IPS-20b (cell line): ENCODE data around the gene HTR3B.
"Not testable (repeated sequence)": the region's sequence is repeated elsewhere in the genome, so short reads cannot be mapped to it uniquely, and the experiment has no call there.

Experiments used
- H3K27ac ChIP-seq: one replicate; pipeline ENCODE4 v1.5.1; 2013; ENCODE audit warnings: low read length
- H3K27me3 ChIP-seq: 2 replicates; pipeline ENCODE4 v1.6.1; 2013; ENCODE audit warnings: mild to moderate bottlenecking, low read length, inconsistent platforms; ENCODE audit not compliant: insufficient read depth
- H3K36me3 ChIP-seq: 2 replicates; pipeline ENCODE4 v1.6.1; 2013; ENCODE audit warnings: low read depth, mild to moderate bottlenecking, inconsistent platforms, low read length, moderate library complexity; ENCODE audit not compliant: insufficient read depth
- H3K4me1 ChIP-seq: 2 replicates; pipeline ENCODE4 v1.6.1; 2013; ENCODE audit warnings: mild to moderate bottlenecking, control low read depth, inconsistent platforms, low read length, moderate library complexity; ENCODE audit not compliant: insufficient read depth
- H3K4me3 ChIP-seq: 2 replicates; pipeline ENCODE4 v1.5.1; 2013; ENCODE audit warnings: mild to moderate bottlenecking, low read length, inconsistent platforms
- H3K9ac ChIP-seq: 2 replicates; pipeline ENCODE4 v1.6.1; 2013; ENCODE audit warnings: low read depth, mild to moderate bottlenecking, inconsistent platforms, low read length, moderate library complexity
- H3K9me3 ChIP-seq: 2 replicates; pipeline ENCODE4 v1.6.1; 2013; ENCODE audit warnings: mild to moderate bottlenecking, low read depth, low read length, inconsistent platforms; ENCODE audit not compliant: insufficient read depth

HTR3B gene

DNA sequence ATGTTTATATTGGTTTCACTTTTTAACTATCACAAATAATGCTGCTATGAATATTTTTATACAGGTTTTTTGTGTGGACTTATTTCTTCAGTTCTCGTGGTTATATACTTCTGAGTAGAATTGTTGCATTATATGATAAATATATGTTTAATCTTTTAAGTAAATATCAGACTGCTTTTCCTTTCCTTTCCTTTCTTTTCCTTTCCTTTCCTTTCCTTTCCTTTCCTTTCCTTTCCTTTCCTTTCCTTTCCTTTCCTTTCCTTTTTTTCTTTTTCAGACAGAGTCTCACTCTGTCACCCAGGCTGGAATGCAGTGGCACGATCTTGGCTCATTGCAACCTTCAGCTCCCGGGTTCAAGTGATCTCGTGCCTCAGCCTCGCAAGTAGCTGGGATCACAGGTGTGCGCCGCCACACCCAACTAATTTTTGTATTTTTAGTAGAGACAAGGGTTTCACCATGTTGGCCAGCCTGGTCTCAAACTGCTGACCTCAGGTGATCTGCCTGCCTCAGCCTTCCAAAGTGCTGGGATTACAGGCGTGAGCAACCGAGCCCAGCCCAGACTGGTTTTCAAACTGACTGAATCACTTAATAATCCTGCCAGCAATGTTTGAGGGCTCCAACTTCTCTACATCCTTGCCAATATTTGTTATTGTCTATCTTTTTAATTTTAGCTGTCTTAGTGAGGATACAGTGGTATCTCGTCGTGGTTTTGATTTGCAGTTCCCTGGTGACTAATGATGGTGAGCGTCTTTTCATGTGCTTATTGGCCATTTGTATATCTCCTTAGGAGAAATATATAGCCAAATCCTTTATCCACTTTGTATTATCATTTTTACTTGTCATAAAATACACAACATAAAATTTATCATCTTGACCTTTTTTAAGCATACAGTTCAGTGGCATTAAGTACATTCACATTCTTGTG, 21.9 kb downstream of the HTR3B start:
- H3K9me3 ChIP-seq = no peaks in the 10 kb centered on the region
- H3K4me1 ChIP-seq = no peaks in the 10 kb centered on the region
- no peak overlapping the region for H3K27ac ChIP-seq
- no peaks in the 10 kb centered on the region for H3K36me3 ChIP-seq
- H3K4me3 ChIP-seq = no peak overlapping the region
- H3K27me3 ChIP-seq = no peaks in the 10 kb centered on the region
- H3K9ac ChIP-seq = no peak overlapping the region

DNA sequence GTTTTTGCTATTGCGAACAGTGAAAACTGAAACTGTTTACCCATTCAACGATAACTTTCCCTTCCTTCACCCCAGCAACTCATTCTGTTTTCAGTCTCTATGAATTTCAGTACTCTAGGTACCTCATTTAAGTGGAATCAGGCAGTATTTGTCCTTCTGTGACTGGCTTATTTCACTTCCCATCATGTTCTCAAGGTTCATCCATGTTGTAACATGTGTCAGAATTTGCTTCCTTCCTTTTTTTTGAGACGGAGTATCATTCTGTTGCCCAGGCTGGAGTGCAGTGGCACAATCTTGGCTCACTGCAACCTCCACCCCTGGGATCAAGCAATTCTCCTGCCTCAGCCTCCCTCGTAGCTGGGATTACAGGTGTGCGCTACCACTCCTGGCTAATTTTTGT, 23.7 kb downstream of the HTR3B start:
- Histone ChIP-seq H3K4me1 (peaks cover 13% of the 10 kb centered on the region), H3K9me3 (no peaks in the 10 kb centered on the region), H3K27ac (no peak overlapping the region), H3K9ac (no peak overlapping the region), H3K27me3 (no peaks in the 10 kb centered on the region), H3K4me3 (no peak overlapping the region), H3K36me3 (no peaks in the 10 kb centered on the region)

DNA sequence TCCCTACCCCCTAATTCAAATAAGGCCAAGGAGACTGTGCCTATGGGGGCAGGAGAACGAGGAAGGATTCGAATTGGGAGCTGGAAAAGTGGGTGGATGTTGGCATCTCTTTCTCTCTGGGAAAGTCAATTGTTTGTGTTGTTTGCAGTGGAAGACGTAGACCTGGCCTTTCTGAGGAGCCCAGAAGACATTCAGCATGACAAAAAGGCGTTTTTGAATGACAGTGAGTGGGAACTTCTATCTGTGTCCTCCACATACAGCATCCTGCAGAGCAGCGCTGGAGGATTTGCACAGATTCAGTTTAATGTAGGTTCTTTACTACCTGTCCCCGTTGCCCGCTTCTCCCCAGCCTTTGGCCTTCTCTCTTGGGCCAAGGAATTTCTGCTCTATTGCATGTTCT, 28.2 kb downstream of the HTR3B start:
- Histone ChIP-seq H3K27me3 (no peaks in the 10 kb centered on the region), H3K9me3 (no peaks in the 10 kb centered on the region), H3K27ac (no peak overlapping the region), H3K4me1 (peaks cover 17% of the 10 kb centered on the region), H3K4me3 (peak overlapping the region; percentile 23), H3K9ac (no peak overlapping the region), H3K36me3 (no peaks in the 10 kb centered on the region)

DNA sequence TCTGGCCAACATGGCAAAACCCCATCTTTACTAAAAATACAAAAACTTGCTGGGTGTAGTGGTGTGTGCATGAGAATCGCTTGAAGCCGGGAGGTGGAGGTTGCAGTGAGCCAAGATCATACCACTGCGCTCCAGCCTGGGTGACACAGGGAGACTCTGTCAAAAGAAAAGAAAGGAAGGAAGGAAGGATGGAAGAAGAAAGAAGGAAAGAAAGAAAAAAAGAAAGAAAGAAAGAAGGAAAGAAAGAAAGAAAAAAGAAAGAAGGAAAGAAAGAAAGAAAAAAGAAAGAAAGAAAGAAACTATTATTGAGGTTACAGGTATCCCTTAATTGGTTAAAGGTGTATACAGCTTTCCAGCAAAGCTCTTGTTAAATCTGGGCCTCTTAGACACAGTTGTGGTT, 29.6 kb downstream of the HTR3B start:
- H3K27me3 ChIP-seq, H3K9me3 ChIP-seq, H3K27ac ChIP-seq, H3K4me3 ChIP-seq, H3K36me3 ChIP-seq, H3K9ac ChIP-seq: not testable (repeated sequence)
- H3K4me1 ChIP-seq = peaks cover 17% of the 10 kb centered on the region

DNA sequence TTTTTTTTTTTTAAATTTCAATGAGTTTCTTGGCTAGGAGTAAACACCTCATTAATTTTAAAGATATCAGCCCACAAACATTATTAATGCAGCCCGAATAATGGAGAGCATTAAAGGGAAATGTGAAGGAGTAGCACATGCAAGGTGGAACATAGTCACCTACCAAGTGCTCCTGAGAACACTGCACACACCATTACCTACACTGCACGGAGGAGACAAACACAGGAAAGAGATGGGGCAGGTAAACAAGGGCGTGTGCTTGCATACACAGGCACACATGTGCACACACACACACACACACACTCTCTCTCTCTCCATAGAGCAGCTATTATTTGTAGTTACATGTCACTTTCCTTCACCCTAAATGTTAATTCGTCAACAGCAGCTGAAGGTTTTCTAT, 30.2 kb downstream of the HTR3B start:
- Histone ChIP-seq H3K9ac (no peak overlapping the region), H3K36me3 (no peaks in the 10 kb centered on the region), H3K4me3 (no peak overlapping the region), H3K4me1 (peaks cover 17% of the 10 kb centered on the region), H3K27ac (no peak overlapping the region), H3K27me3 (no peaks in the 10 kb centered on the region), H3K9me3 (no peaks in the 10 kb centered on the region)

DNA sequence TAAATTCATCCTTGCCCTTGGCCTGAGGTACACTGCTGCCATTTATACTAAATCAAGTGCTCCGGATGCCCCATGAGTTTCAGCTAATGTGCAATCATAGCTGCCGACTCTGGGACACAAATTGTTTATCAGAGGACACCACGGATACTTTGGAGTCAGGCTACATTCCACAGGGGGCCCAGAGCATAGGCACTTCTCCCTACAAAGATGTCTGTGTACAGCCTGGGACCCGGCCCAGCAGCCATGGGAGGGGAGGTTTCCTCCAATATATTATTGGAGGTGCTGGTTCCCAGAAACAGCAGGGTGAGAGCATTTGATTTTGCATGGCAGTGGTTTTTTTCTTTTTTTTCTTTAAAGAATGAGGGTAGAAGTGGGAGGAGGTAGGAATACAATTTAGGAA, 31.3 kb downstream of the HTR3B start:
- Histone ChIP-seq H3K9ac (no peak overlapping the region), H3K9me3 (no peaks in the 10 kb centered on the region), H3K27ac (no peak overlapping the region), H3K27me3 (no peaks in the 10 kb centered on the region), H3K36me3 (no peaks in the 10 kb centered on the region), H3K4me1 (peaks cover 17% of the 10 kb centered on the region), H3K4me3 (no peak overlapping the region)

DNA sequence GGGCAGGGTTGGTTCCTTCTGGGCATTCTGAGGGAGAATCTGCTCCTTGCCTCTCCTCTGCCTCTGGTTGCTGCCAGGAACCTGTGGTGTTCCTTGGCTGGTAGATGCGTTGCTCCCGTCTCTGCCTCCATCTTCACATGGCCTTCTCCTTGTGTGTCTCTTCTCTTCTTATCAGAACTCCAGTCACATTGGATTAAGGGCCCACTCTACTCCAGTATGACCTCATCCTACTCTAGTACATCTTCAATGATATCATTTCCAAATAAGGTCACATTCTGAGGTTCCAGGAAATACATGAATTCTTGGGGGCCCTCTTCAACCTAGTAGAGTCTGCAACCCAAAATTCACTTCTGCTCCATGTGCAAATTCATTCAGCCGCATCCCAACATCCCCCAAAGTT, 33.3 kb downstream of the HTR3B start:
- peaks cover 7% of the 10 kb centered on the region; the same call in 1 of the 2 replicates for H3K4me1 ChIP-seq
- H3K27ac ChIP-seq = no peak overlapping the region
- no peak overlapping the region for H3K9ac ChIP-seq
- no peak overlapping the region for H3K4me3 ChIP-seq
- no peaks in the 10 kb centered on the region for H3K9me3 ChIP-seq
- H3K27me3 ChIP-seq = no peaks in the 10 kb centered on the region
- H3K36me3 ChIP-seq = no peaks in the 10 kb centered on the region

DNA sequence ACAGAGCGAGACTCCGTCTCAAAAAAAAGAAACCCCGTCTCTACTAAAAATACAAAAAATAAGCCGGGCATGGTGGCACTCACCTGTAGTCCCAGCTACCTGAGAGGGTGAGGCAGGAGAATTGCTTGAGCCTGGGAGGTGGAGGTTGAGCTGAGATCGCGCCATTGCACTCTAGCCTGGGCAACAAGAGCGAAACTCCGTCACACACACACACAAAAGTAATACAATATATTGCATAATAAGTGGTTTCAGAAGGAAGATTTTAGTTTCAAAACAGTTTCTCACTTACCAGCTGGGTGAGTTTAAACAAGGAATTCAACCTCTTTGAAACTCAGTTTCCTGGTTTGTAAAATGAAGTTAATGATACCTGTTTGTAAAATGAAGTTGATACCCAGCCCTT, 37.7 kb downstream of the HTR3B start:
- no peak overlapping the region for H3K4me3 ChIP-seq
- H3K9me3 ChIP-seq = no peaks in the 10 kb centered on the region
- H3K4me1 ChIP-seq = no peaks in the 10 kb centered on the region
- no peaks in the 10 kb centered on the region for H3K27me3 ChIP-seq
- H3K9ac ChIP-seq = no peak overlapping the region
- H3K27ac ChIP-seq = no peak overlapping the region
- H3K36me3 ChIP-seq = no peaks in the 10 kb centered on the region

DNA sequence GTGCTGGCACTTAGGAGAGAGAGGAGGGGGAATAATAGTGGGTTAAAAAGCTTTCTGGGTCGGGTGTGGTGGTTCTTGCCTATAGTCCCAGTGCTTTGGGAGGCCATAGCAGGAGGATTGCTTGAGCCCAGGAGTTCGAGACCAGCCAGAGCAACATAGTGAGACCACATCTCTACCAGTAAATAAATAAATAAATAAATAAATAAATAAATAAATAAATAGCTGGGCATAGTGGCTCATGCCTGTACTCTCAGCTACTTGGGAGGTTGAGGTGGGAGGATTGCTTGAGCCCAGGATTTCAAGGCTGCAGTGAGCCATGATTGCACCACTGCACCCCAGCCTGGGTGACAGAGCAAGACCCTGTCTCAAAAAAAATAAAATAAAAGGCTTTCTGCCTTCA, 41.6 kb downstream of the HTR3B start:
- H3K27me3 ChIP-seq, H3K36me3 ChIP-seq, H3K27ac ChIP-seq, H3K4me3 ChIP-seq, H3K9ac ChIP-seq, H3K9me3 ChIP-seq, H3K4me1 ChIP-seq: not testable (repeated sequence)

DNA sequence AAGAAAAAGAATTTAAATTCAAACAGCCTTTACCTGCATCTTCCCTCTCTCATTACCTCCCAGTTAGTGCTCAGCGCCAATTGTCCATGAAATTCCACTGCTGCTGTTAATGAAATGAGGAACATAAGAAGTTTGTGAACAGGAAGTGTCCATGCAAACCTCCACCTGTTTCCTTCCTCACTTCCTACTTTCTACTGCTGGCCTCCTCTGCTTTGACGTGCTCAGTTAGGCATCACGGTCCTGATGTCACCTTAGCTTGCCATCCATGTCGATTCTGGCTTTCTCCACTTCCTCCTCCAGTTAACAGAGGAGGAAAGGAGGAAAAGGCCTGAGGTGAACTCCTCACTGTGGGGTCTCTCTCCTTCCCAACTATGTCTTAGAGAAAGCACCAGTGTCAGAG, 43.4 kb downstream of the HTR3B start:
- peaks cover 8% of the 10 kb centered on the region for H3K4me1 ChIP-seq
- no peaks in the 10 kb centered on the region for H3K27me3 ChIP-seq
- H3K9me3 ChIP-seq = no peaks in the 10 kb centered on the region
- H3K9ac ChIP-seq = no peak overlapping the region
- H3K36me3 ChIP-seq = no peaks in the 10 kb centered on the region
- no peak overlapping the region for H3K4me3 ChIP-seq
- H3K27ac ChIP-seq = no peak overlapping the region

DNA sequence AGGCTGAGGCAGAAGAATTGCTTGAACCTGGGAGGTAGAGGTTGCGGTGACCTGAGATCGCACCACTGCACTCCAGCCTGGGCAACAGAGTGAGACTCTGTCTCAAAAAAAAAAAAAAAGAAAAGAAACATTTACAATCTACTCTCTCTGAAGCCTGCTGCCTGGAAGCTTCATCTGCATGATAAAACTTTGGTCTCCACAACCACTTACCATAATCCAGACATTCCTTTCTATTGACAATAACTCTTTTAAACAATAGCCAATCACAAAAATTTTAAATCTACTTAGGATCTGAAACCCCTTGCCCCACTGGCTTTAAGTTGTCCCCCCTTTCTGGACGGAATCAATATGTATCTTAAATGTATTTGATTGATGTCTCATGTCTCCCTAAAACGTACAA, 45.3 kb downstream of the HTR3B start:
- H3K36me3 ChIP-seq = no peaks in the 10 kb centered on the region
- peaks cover 8% of the 10 kb centered on the region for H3K4me1 ChIP-seq
- no peaks in the 10 kb centered on the region for H3K9me3 ChIP-seq
- no peak overlapping the region for H3K9ac ChIP-seq
- no peaks in the 10 kb centered on the region for H3K27me3 ChIP-seq
- no peak overlapping the region for H3K27ac ChIP-seq
- H3K4me3 ChIP-seq = no peak overlapping the region

DNA sequence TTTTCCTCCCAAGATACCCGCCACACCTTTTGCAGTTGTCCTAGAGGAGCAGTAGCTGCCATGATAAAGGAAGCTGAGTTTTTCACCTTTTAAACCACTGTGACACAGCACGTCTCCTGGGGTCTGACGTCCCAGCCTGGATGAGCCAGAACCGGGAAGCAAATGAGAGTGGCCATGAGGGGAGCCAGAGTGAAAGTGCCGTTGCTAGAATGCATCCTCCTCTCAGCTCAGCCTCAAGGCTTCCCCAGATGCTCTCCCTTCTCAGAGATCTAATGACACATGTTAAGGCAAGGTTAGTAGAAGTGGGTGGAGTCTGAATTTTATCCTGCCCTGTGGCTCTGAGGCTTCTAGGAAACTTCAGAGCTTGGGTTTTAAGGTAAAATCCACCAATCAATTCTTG, 46.9 kb downstream of the HTR3B start:
- Histone ChIP-seq H3K36me3 (no peaks in the 10 kb centered on the region), H3K27ac (no peak overlapping the region), H3K27me3 (no peaks in the 10 kb centered on the region), H3K9me3 (no peaks in the 10 kb centered on the region), H3K4me3 (no peak overlapping the region), H3K9ac (no peak overlapping the region), H3K4me1 (peaks cover 8% of the 10 kb centered on the region)
